NCI-H1105 treated with DMSO at 0.1 percent for 48 hours (cell line): Measurements from ENCODE around the gene CLNS1A.
A peak's percentile ranks its signal among the peaks of the same experiment; 100 is the strongest.
"Not testable (repeated sequence)": the region's sequence is repeated elsewhere in the genome, so short reads cannot be mapped to it uniquely, and the experiment has no call there.

Experiments
- DNase-seq: peaks from one replicate; lab custom pipeline; 2025; lab: John Stamatoyannopoulos, UW

The CLNS1A gene, protein sequence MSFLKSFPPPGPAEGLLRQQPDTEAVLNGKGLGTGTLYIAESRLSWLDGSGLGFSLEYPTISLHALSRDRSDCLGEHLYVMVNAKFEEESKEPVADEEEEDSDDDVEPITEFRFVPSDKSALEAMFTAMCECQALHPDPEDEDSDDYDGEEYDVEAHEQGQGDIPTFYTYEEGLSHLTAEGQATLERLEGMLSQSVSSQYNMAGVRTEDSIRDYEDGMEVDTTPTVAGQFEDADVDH

DNA sequence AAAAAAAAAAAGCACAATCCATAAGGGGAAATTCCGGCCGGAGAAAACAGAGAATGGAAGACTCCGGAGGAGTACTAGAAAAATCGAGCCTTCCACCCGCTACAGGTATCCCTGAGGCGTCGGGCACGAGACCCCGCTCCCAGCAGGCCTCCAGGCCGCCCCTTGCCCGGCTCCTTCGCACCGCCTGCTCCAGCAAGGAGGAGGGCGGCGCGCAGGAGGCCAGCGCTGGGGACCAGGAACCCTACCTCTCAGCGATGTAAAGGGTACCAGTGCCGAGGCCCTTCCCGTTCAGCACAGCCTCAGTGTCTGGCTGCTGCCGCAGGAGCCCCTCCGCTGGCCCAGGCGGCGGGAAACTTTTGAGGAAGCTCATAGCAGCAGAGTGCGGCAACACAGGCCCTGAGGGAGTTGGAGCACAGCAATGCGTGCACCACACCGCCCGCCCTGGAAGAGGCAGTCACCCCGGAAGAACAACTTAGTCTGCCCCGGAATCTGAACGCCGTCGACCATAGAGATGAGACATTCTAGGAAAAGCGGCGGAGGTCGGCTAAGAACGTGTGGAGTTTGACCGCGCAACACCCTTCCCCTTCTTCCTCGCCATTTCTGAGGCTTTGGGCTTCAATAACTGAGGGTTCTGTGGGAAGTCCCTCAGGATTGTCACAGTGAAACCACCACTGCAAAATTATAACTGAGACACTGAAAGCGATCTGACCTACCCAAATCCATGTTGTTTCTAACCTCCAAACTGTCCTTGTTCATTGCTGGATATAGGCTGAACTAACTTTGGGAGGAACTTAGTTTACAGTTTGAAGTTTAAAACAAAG is at the start of gene CLNS1A:
TSS of gene CLNS1A (minus strand) at position 450 of the 821 bp plus-strand sequence. CDS start at position 370, 80 bp downstream.
- peak; percentile 93 for DNase-seq

DNA sequence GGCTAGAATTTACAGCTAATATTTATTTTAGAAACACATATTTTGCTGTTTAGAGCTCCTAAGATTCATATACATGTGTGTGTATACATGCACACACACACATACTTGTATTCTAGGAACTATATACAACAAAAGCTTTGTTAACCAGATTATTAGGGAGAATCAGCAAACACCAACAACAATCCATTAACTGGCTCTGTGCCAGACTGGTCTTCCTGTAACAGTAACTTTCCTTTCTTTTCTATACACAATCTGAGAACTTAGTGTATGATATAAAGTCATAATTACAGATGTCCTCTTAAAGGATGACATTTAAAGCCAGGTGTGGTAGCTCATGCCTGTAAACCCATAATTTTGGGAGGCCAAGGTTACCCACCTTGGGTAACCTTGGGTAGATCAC is 49.5 kb upstream of the CLNS1A start:
- no peak for DNase-seq

DNA sequence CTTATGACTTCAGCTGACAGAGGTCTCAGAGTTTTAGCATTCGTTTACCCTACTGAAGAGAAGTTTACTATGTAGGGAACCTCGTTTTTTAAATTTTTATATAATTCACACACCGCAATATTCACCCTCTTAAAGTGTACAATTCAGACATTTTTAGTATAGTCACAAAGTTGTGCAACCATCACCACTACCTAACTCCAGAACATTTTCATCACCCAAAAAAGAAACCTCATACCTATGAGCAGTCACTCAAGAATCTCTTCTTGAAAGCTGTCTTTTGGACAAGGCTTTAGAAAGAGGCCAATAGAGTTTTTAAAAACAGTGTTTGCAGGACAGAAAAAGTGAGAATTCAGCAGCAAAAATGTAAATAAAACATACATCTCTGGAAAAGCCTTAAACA is 39.5 kb upstream of the CLNS1A start:
- DNase-seq = no peak

DNA sequence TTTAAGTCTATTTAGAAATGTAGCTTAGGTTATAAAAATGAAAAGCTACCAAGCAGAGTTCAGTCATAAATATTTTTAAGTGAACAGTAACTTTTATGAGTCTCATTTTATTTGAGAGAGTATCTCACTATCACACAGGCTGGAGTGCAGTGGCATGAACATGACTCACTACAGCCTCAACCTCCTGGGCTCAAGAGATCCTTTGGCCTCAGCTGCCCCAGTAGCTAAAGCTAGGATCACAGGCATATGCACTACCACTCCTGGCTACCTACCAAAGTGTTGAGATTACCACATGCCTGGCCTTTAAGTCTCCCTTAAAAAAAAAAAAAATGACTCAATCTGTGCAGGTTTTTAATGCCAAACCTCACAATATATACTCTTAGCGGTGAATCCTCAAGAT is 34.7 kb upstream of the CLNS1A start:
- DNase-seq = no peak

DNA sequence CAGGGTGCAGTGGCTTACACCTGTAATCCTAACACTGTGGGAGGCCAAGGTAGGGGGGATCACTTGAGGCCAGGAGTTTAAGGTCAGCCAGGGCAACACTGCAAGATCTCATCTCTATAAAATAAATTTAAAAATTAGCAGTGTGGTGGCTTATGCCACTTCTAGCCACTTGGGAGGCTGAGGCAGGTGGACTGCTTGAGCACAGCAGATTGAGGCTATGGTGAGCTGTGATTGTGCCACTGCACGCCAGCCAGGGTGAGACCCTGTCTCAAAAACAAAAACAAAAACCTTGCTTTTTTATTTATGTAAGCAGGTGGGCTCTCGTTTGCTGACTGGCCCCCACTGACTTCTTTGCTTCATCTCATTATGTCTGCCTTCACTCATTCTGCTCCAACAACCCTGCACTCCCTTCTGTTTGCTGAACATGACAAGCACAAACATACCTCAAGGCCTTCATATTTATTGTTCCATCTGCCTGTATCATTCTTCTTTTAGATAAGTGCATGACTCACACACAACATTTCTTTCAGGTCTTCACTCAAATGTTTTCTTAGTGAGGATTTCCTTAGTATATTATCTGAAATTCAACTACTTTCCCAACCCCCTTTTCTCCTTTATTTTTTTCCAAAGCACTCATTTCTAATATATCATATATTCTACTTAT is 32.4 kb upstream of the CLNS1A start:
- no peak for DNase-seq

DNA sequence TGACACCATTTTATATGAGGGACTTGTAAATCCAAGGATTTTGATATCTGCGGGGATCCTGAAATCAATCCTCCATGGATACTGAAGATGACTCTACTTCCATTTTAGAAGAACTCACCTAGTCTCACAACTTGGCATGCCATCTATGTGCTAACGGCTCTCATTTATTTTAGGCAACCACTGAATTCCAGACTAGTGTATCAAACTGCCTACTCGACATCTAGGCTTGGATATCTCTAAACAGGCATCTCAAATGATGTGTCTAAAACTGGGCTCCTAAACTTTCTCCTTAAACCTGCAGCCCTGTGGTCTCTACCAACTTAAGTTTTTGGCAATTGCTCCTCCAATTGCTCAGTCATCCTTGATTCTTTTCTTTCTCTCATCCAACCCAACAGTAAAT is 31.2 kb upstream of the CLNS1A start:
- DNase-seq = no peak

DNA sequence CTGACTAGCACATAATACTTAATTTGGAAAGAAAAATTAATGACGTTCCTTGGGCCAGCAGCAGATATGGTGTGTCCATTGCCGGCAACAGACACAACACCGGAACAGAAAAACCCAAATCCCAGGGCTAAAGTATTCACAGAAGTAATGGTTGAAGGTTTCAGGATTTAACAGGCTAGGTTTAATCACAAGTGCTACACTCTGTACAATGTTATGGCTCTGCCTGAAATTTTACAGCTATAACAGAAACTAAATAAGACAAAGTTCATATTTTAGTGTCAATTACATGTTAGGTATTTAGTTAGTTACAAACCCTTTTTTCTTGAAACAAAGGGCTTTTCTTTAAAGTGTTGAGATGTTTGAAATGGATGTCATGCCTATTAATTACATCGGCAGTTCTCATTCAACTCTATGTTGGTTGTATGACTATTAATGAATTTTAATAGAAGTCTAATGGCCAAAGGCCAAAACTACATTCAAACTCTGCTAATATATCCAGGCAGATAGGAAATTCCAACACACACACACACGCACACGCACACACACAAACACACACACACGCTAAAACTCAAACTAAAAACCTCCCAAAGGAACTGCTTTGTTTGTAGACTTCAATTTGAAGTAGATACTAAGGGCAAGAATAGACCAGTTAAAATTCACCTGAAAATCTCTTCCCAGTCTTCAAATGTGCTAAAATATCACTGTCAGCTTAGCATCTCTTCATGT is 27.8 kb upstream of the CLNS1A start:
- no peak for DNase-seq

DNA sequence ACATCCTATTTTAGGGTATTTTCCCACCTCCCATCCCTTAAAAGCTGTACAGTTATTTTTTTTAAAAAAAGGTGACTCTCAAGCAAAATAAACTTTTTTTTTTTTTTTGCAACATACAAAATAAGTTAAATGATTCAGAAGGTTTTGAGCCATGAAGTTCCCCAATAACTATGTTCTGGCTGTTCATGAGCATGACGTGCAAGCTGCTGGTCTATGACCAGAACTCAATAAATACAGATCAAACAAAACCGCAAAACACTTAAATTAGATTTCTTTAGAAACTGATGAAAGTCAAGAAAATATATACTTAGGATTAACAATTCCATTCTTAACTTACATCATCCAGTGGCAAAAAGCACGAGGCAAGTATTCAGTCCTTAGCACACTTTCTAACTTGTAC is 24.1 kb upstream of the CLNS1A start:
- no peak for DNase-seq

DNA sequence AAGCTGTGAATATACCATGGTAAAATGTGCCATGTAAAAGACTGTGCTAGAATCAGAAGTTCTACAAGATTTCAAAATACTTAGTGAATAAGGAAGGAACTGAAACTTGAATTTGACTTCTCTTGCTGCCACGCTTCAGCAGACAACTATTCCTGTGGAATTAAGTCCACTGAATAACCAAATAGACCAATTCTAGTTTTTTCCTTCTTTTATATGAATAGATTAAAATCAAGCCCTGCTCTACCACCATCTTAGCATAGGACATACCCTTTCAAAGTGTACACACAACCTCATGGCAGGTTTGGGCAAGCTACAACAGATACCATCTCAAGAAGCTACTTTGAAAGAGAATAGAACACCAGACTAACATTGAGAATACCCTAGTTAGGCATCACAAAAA is 23.4 kb upstream of the CLNS1A start:
- DNase-seq = no peak

DNA sequence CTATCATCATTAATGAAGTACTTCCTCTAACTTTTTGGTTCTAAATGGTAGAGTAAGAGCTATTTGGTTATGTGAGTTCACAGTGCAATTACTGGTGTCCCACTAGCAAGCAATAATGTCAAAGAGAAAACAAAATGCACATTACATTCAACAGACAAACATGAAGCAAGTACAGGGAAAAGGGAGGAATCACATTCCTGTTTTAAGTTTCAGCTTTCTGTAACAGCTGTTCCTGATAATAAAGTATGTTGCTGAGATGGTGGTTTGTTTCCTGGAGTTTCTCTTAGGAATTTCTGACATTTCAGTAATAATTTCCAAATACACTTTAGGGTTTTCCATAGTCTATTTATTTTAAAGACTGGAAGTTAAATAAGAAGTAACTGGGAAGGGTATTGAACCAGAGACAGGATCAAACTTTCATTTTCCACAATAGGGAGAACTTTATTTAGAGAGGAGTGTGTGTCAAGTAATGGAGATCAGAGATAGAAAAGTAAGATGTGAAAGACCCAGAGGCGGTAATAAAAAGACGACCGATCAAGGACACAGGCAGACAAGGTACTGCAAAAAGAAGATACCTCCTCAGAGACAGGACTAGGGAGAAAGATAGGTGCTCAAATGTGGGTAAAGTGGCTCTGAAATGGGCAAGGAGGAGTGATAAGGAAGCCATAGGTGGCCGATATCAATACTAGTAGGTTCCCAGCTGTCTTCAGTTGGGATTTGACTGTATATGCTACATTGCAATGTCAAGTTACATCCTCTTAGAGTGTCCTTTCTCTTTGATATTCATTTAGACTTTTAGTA is 20.8 kb upstream of the CLNS1A start:
- no peak for DNase-seq

DNA sequence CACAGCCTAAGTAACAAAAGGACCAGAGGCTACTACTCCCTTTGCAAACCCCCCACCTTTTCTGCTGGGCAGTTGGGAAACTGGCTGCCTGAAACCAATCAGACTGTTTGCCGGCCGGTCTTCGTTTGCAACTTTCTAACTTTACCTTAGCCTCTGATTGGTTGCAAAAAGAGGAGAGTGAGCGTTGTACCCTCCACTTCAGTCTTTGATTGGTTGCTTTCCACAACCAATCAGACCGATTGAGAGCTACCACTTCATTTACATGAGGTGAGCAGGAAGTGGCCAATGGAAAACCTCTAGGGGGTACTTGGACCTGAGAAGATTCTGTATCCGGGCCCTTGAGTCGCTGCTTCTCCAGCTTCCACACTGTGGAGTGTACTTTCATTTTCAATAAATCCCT is 18.8 kb upstream of the CLNS1A start:
- no peak for DNase-seq

DNA sequence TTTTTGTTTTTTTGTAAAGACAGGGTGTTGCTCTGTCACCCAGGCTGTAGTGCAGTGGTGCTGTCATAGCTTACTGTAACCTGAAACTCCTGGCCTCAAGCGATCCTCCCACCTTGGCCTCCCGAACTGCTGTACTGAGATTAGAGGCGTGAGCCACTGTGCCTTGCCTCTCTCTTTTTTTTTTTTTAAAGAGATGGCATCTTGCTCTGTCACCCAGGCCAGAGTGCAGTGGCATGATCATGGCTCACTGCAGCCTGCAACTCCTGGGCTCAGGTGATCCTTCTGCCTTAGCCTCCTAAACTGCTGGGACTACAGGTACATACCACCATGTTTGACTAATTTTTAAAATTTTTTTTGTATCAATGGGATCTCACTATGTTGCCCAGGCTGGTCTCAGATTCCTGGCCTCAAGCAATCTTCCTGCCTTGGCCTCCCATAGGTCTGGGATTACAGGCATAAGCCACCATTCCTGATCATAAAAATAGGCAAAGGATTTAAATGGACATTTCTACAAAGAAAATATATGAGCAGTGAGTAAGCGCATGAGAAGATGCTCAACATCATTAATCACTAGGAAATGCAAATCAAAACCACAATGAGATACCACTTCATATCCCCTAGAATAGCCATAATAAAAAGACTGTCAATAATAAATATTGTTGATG is 17.3 kb upstream of the CLNS1A start:
- DNase-seq = no peak

DNA sequence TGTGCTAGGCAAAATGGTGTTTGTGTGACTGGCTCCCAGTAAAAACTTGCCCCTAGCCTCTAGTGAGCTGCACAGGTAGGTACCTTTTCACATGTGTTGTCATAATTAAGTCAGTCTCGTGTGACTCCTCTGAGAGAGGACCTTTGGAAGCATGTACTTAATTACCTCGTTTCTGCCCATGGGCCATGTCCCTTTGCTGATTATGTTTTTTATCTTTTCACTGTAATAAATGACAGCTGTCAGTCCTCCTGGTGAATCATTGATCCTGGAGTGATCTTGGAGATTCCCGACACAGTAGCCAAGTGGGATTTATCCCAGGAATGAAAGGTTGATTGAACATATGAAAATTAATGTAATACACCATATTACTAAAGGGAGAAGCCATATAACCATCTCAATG is 12.5 kb upstream of the CLNS1A start:
- no peak for DNase-seq

DNA sequence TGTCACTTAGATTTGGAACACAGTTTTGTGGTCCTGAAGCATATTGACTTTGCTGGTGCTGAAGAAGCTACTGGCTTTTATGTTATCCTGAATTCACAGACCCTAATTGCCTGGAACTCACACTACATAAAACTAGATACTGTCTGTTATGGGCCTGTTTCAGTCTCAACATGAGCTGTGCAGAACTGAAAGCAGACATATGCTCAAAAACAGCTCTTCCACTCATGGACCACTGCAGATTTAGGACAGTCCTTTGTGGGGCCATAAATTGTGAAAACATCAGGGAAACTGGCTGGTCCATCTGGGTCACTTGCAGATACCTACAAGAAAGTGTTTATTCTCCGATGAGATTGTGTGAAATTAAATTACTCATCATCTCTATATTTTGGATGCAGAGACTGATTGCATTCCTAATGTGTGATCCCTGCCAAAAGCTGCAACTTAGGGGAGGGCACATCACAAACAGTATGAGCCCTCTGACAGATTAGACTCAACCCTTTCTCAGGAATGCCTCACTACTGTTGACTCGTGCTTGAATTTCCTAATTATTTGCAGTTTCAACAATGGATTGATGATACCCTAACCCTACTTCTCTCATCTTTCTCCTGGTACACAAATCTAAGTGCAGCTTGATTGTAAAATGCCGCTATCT is 10.2 kb upstream of the CLNS1A start:
- no peak for DNase-seq

DNA sequence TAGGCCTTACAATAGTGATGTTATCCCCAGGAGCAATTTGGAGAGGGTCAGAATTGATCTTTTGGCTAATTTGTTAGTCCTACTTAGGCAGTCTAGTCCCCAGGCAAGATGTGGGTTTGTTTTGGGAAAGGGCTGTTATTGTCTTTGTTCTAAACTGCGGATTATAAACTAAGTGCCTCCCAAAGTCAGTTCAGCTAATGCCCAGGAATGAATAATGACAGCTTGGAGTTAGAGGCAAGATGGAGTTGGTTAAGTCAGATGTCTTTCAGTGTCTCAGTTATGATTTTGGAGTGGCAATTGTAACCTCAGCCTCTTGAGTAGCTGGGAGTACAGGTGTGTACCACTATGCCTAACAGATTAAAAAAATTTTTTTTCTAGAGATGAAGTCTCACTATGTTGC is 7.3 kb upstream of the CLNS1A start:
- no peak for DNase-seq

DNA sequence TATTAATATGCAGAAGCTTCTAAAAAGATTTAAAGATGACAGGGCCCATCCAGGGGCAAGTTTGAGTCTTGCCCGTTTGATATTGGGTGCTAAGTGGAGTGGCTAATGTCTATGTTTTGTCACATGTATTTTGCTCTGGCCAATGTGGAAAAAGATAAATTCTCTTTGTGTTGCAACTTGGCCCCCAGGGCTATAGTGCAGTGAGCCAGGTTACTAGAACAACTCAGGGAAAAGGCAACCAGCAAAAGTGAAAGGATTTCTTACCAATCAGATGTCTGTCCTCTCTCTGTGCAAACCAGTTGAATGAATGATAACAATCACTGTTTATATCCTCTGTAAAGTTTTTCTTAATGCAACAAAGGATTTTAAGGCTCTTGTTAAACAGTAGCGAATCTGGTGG is 4.6 kb upstream of the CLNS1A start:
- no peak for DNase-seq

DNA sequence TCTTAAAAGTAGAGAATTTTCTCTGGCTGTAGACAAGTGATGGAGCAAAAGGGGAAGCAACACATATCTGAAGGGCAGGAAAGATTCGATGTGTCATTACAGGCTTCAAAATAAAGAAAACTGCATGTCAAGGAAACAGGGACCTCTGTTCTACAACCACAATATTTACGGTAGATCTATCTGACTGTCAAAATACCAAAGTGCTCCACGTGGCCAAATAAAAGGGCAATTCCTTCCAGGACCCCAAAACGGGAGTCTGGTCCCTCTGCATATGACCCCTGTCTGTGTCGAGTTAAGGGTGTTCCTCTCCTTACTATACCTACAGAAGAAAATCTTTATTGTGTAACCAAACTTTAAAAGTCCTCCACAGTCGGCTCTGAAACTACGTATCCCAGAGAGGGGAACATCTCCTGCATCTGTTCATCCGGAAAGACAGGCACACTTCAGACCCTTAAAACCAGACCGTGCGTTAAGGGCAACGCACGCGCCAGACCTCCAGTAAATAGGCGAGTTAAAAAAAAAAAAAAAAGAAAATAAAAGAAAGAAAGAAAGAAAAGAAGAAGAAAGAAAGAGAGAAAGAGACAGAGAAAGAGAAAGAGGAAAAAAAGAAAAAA is 756 bp downstream of the CLNS1A start:
- no peak for DNase-seq

DNA sequence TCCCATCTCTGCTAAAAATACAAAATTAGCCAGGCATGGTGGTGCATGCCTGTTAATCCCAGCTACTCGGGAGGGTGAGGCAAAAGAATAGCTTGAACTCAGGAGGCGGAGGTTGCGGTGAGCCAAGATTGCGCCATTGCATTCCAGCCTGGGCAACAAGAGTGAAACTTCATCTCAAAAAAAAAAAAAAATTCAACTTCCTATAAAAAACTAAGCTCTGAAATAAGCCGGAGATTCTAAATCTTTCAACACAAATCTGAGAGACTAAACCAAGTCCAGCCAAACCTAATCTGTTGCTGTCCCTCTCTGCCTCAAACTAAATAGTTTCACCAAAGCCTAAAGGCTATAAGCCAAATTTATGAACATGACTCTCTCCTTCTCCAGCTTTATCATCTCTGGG is 3.7 kb downstream of the CLNS1A start:
- not testable (repeated sequence) for DNase-seq

DNA sequence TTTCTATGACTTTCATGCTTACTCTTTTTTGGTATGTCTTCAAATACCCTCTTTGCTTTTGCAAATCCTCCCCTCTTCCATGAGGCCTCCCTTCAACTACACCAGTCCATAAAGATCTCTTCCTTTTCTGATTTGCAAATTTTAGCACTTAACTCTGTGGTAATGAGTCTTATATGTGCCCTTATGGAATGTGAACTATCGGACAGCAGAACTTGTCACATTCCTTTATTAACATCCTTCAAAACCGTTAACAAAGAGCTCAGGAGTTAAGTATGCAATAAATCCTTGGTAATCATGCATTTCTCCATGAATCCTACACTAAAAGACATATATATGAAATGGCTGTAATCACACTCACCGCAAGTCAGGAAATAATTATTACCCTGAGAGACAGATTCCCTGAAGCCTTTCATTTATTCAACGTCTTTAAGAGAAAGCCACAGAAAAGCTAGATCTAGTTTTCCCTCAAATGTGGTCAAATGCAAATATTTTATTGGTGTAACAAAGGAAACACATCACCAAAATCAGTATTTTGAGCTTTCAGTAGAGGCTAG is 7.4 kb downstream of the CLNS1A start:
- DNase-seq = no peak
